Activated CD4-positive, alpha-beta T cell treated with anti-CD3 and anti-CD28 coated beads, Interleukin-2, Interleukin-6, amounts not matched to agents 100 ng/mL and 50 ng/mL, durations not matched to agents 16 hours and 8 hours (primary cell): Measurements from ENCODE around the gene CDK12.
A peak's percentile ranks its signal among the peaks of the same experiment; 100 is the strongest.
"Not testable (repeated sequence)": the region's sequence is repeated elsewhere in the genome, so short reads cannot be mapped to it uniquely, and the experiment has no call there.

Experiments used
- DNase-seq: peaks from one replicate; pipeline ENCODE4 v3.0.0-alpha.2; 2020

The CDK12 gene

DNA sequence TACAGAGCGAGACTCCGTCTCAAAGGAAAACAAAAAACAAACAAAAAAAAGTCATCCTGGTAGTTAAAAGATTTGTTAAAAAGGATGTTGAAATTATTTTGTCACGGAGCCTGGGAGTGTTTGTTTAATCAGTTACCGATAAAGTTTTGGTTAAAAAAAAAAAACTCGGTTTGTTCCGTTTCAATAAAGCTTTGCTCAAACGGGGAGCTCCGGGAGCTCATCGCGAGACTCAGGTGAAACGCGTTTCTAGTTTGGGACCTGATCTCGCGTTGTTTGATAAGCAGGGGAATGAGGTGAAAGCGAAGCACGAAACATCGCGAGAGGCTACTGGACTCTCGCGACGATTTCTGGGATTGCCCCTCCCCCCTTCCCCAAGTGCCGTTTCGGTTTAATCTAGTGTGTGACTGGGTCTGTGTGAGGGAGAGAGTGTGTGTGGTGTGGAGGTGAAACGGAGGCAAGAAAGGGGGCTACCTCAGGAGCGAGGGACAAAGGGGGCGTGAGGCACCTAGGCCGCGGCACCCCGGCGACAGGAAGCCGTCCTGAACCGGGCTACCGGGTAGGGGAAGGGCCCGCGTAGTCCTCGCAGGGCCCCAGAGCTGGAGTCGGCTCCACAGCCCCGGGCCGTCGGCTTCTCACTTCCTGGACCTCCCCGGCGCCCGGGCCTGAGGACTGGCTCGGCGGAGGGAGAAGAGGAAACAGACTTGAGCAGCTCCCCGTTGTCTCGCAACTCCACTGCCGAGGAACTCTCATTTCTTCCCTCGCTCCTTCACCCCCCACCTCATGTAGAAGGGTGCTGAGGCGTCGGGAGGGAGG lies at the start of gene CDK12:
Gene CDK12 (plus strand): TSS at position 374 of the 813 bp plus-strand sequence. CDS start 586 bp downstream, outside the sequence.
- peak; percentile 98 for DNase-seq

GRCh38 chr17:39416141-39416540 lies 45.1 kb upstream of the CDK12 start:
- no peak for DNase-seq

DNA sequence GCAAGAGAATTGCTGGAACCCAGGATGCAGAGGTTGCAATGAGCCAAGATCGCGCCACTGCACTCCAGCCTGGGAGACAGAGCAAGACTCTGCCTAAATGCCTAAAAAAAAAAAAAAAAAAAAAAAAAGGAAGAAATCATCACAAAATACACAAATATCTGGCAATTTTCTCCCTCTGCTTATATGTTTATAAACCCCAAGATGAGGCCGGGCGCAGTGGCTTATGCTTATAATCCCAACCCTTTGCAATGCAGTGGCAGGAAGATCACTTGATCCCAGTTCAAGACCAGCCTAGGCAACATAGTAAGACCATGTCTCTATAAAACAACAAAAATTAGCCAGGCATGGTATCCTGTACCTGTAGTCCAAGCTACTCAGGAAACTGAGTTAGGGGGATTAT lies 31.7 kb upstream of the CDK12 start:
- no peak for DNase-seq

- DNase-seq: not testable (repeated sequence)
Measured at GRCh38 chr17:39439868-39440267, 21.4 kb upstream of the CDK12 start.

DNA sequence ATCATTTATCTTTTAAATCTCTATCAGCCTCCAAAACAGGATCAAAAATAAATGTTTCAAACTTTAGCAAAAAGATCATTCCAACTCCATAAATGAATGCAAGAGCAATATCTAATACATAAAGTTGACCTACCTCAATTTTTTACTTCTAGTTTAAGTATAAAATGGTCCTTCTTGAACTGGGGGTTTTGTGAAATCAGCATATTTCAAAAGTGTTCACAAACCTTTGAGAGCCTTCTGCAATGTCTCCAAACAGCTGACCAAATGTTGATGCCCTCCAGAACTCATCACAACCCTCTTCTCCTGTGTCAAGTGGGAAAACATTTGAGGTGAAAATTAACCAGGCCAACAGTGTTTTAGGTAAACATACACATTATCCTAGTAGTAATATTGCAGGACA lies 18.0 kb upstream of the CDK12 start:
- DNase-seq: no peak

DNA sequence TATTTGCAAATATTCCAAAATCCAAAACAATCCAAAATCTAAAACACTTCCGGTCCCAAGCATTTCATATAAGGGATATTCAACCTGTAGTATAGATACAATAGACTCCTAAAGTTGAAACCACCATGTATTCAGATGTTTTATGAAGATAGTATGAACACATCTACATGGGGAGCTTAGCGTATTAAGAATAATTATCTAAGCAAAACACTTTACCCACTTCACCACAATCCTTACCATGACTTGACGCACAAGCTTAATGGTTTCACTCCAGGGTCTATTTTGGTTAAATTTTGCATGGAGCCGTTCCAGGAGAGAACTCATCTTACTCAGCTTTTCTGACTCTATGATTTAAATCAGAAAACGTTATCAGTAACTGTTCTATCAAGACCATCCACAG lies 13.7 kb upstream of the CDK12 start:
- DNase-seq: no peak

GRCh38 chr17:39450051-39450450 lies 11.2 kb upstream of the CDK12 start:
- DNase-seq: no peak

- DNase-seq: peak; percentile 97
Measured at GRCh38 chr17:39450847-39451581, 10.3 kb upstream of the CDK12 start, which contains the start of gene MED1. TSS of gene MED1 (minus strand) at chr17:39451263. CDS start at chr17:39451062, 201 bp downstream.

- DNase-seq: no peak
Measured at GRCh38 chr17:39455919-39456318, 5.4 kb upstream of the CDK12 start.

DNA sequence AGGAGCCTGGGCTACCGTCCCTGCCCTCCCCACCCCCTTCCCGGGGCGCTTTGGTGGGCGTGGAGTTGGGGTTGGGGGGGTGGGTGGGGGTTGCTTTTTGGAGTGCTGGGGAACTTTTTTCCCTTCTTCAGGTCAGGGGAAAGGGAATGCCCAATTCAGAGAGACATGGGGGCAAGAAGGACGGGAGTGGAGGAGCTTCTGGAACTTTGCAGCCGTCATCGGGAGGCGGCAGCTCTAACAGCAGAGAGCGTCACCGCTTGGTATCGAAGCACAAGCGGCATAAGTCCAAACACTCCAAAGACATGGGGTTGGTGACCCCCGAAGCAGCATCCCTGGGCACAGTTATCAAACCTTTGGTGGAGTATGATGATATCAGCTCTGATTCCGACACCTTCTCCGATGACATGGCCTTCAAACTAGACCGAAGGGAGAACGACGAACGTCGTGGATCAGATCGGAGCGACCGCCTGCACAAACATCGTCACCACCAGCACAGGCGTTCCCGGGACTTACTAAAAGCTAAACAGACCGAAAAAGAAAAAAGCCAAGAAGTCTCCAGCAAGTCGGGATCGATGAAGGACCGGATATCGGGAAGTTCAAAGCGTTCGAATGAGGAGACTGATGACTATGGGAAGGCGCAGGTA lies 762 bp downstream of the CDK12 start:
- DNase-seq: peak; percentile 33

- peak; percentile 34 for DNase-seq
Measured at GRCh38 chr17:39462631-39463375, 1.5 kb downstream of the CDK12 start.

DNA sequence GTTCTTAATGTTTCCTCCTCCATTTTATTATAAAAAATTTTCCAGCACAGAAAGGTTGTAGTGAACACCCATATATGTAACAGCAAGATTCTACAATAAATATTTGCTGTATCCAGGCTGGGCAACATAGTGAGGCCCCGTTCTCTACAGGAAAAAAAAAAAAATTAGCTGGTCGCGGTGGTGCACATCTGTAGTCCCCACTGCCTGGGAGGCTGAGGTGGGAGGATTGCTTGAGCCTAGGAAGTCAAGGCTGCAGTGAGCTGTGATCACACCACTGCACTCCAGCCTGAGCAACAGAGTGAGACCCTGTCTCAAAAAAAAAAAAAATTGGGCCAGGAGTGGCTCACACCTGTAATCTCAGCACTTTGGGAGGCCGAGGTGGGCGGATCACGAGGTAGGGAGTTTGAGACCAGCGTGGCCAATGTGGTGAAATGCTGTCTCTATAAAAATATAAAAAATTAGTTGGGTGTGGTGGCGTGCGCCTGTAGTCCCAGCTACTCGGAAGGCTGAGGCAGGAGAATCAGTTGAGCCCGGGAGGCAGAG lies 3.4 kb downstream of the CDK12 start:
- DNase-seq: not testable (repeated sequence)

- not testable (repeated sequence) for DNase-seq
Measured at GRCh38 chr17:39468610-39469009, 7.3 kb downstream of the CDK12 start.

GRCh38 chr17:39473310-39473709 lies 12.0 kb downstream of the CDK12 start:
- DNase-seq: no peak

- not testable (repeated sequence) for DNase-seq
Measured at GRCh38 chr17:39479631-39480030, 18.3 kb downstream of the CDK12 start.

DNA sequence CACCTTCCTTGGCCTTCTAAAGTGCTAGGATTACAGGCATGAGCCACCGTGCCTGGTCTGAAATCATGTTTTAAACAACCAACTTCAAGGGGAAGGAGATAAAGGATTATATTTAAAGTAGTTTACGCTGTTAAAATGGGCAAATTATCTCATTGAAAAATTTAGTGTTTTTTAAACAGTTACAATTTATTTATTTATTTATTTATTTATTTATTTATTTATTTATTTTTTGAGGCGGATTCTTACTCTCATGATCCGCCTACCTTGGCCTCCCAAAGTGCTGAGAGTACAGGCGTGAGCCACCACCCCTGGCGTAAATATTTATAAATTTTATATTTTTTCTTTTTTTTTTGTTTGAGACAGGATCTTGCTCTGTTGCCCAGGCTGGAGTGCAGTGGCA lies 22.2 kb downstream of the CDK12 start:
- no peak for DNase-seq

GRCh38 chr17:39484178-39484577 lies 22.9 kb downstream of the CDK12 start:
- no peak for DNase-seq

DNA sequence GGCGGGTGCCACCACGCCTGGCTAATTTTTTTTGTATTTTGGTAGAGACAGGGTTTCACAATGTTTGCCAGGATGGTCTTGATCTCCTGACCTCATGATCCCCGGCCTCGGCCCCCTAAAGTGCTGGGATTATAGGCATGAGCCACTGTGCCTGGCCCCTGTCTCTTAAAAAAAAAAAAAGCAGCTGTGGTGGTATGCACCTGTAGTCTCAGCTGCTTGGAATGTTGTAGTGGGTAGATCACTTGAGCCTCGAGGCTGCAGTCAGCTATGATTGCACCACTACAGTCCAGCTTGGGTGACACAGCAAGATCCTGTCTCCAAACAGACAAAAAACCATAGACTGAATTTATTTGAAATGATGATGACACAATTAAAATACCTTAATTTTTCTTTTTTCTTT lies 24.3 kb downstream of the CDK12 start:
- DNase-seq: no peak

DNA sequence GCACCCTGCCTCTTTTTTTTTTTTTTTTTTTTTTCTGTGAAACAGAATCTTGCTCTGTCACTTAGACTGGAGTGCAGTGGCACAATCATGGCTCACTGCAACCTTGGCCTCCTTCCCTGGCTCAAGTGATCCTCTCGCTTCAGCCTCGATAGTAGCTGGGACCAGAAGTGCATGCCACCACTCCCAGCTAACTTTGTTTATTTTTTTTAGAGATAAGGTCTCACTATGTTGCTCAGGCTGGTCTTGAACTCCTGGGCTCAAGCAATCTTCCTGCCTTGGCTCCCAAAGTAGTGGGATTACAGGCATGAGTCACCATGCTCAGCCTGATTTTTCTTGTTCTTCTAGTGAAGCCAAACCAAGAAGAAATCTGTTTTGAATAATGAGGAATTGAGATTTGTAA lies 25.0 kb downstream of the CDK12 start:
- no peak for DNase-seq

DNA sequence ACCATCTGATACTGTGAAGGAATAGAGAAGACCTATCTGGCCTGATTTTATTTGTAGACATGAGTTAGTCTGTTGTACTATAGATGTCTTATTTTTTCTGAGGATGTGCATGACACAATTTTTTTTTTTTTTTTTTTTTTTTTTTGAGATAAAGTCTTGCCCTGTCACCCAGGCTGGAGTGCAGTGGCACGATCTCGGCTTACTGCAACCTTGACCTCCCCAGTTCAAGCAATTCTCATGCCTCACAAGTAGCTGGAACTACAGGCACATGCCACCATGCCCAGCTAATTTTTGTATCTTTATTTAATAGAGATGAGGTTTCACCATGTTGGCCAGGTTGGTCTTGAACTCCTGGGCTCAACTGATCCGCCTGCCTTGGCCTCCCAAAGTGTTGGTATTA lies 26.2 kb downstream of the CDK12 start:
- DNase-seq: not testable (repeated sequence)

DNA sequence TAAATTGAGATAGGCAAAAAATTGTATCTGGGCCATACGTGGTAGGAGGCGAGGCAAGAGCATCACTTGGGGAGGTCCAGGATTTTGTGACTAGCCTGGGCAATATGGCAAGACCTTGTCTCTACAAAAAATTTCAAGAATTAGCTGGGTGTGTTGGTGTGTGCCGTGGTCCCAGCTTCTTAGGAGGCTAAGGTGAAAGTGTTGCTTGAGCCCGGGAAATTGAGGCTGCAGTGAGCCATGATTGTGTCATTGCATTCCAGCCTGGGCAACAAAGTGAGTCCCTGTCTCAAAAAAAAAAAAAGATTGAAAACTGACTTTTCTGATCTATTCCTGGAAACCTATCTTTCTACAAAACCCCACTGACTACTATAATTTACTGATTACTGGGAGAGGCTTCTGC lies 26.7 kb downstream of the CDK12 start:
- no peak for DNase-seq

- not testable (repeated sequence) for DNase-seq
Measured at GRCh38 chr17:39496921-39497320, 35.6 kb downstream of the CDK12 start.

DNA sequence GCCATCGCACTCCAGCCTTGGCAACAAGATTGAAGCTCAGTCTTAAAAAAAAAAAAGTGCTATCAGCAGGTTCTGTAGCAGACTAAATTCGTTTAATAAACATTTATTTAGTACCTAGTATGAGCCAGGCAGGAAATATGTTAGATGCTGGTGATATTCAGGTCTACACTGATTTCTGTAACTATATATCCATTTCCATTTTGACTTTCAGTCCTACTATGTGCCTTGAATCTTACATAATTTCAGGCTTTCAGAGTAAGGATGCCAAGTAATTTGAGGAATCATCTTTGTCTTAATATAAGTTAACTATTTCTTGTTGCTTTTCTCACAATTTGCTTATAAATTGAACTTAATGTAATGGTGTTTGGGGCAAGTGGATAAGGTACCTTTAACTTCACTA lies 46.2 kb downstream of the CDK12 start:
- no peak for DNase-seq
